A673 (cell line): ENCODE data around the gene GPNMB. TPM values are rescaled to one million over a fixed set of nuclear protein-coding genes. Genes with fewer than 3 reads are reported as not detected.

Experiments used
- BruUV-seq: library from RNA; stranded (reverse); fragments of 400-500 nt; replicated peaks from 2 replicates; lab custom pipeline; 2021; lab: Mats Ljungman, UMichigan
- CTCF ChIA-PET: fragments of 300-600 bp; sonication (Branson Sonifier 250); formaldehyde crosslinking; loops from one replicate; lab custom pipeline; 2022; ENCODE audit warnings: antibody characterized with exemption; lab: Charles Lee
- POLR2A ChIA-PET: fragments of 300-600 bp; sonication (Branson Sonifier 250); formaldehyde crosslinking; loops from one replicate; lab custom pipeline; 2022; ENCODE audit warnings: antibody characterized with exemption; ENCODE audit not compliant: low non-redundant PET; lab: Charles Lee
- DNase-seq: peaks from one replicate; pipeline ENCODE4 v3.0.0-alpha.2; 2015; ENCODE audit warnings: low spot score
- H3K27ac ChIP-seq: fragments of 200-600 bp; sonication (generic); 2 replicates; pipeline ENCODE4 v1.5.1; 2016; ENCODE audit warnings: mixed run types, low read depth, mild to moderate bottlenecking, mixed read lengths, antibody characterized with exemption, low read length; ENCODE audit not compliant: poor library complexity, severe bottlenecking
- H3K27me3 ChIP-seq: fragments of 200-600 bp; sonication (generic); replicated peaks from 2 replicates; pipeline ENCODE4 v1.6.1; 2017; ENCODE audit warnings: mixed run types, low read depth, mild to moderate bottlenecking, mixed read lengths, antibody characterized with exemption, low read length; ENCODE audit not compliant: insufficient read depth, poor library complexity
- H3K36me3 ChIP-seq: fragments of 200-600 bp; sonication (generic); 2 replicates; pipeline ENCODE4 v1.6.1; 2016; ENCODE audit warnings: mixed run types, mild to moderate bottlenecking, mixed read lengths, antibody characterized with exemption, low read length; ENCODE audit not compliant: insufficient read depth, poor library complexity, severe bottlenecking
- H3K4me1 ChIP-seq: fragments of 200-600 bp; sonication (generic); 2 replicates; pipeline ENCODE4 v1.6.1; 2017; ENCODE audit warnings: mixed run types, mild to moderate bottlenecking, mixed read lengths, antibody characterized with exemption, low read length; ENCODE audit not compliant: insufficient read depth, poor library complexity, severe bottlenecking
- H3K4me3 ChIP-seq: fragments of 200-600 bp; sonication (generic); 2 replicates; pipeline ENCODE4 v1.5.1; 2016; ENCODE audit warnings: low read depth, mixed run types, mild to moderate bottlenecking, mixed read lengths, low read length; ENCODE audit not compliant: poor library complexity, severe bottlenecking
- H3K9me3 ChIP-seq: fragments of 200-600 bp; sonication (generic); 2 replicates; pipeline ENCODE4 v1.6.1; 2016; ENCODE audit warnings: mixed run types, low read depth, mild to moderate bottlenecking, mixed read lengths, antibody characterized with exemption, low read length; ENCODE audit not compliant: poor library complexity, severe bottlenecking
- CTCF ChIP-seq: fragments of 300-800, 200-600 bp; sonication (generic); conservative IDR thresholded peaks from 2 replicates; pipeline ENCODE4 v1.5.1; 2017; ENCODE audit warnings: low read depth, mild to moderate bottlenecking, antibody characterized with exemption, low read length, moderate library complexity, mixed read lengths
- EZH2 ChIP-seq: fragments of 200-600 bp; sonication (generic); IDR thresholded peaks from 2 replicates; pipeline ENCODE4 v1.6.1; 2017; ENCODE audit warnings: borderline replicate concordance, low read depth, mild to moderate bottlenecking, mixed read lengths, antibody characterized with exemption, low read length; ENCODE audit not compliant: poor library complexity, severe bottlenecking
- intact Hi-C: fragments of 100-400 bp; cut with micrococcal nuclease; formaldehyde crosslinking; loops from one replicate; pipeline ENCODE4 v1.10.0; 2022; ENCODE audit not compliant: unreplicated experiment
- total RNA-seq: library from RNA; stranded (reverse); gene quantifications from 2 replicates; pipeline ENCODE4 v1.2.3, GENCODE V29; 2021

GPNMB gene
- total RNA-seq, 1 experiment from 2014 or later = 2.1 TPM

- Histone ChIP-seq H3K9me3 (no peaks in the 10 kb centered on the region), H3K27me3 (no peaks in the 10 kb centered on the region), H3K4me3 (no peak overlapping the region), H3K4me1 (no peaks in the 10 kb centered on the region), H3K27ac (no peak overlapping the region), H3K36me3 (no peaks in the 10 kb centered on the region)
- no peak for DNase-seq
- intact Hi-C loops = no loop called here
- ChIA-PET CTCF (interaction anchor here (0.7 kb wide), 1 partner anchor 671 kb away, joined by 4 read pairs; no protein-coding TSS in a partner anchor), POLR2A (no interaction called here)
- no peak for TF ChIP-seq CTCF
- no peak for TF ChIP-seq EZH2
- no TSS peak for BruUV-seq
These were observed 13.6 kb upstream of the GPNMB start for GRCh38 chr7:23232966-23233365.

GRCh38 chr7:23234569-23235296 lies 11.8 kb upstream of the GPNMB start:
- no peak for TF ChIP-seq EZH2
- TF ChIP-seq CTCF = no peak
- H3K9me3 ChIP-seq = no peaks in the 10 kb centered on the region
- H3K27me3 ChIP-seq = no peaks in the 10 kb centered on the region
- H3K4me1 ChIP-seq = no peaks in the 10 kb centered on the region
- intact Hi-C loops = no loop called here
- H3K36me3 ChIP-seq = no peaks in the 10 kb centered on the region
- BruUV-seq = no TSS peak
- H3K27ac ChIP-seq = no peak overlapping the region
- CTCF ChIA-PET = no interaction called here
- H3K4me3 ChIP-seq = no peak overlapping the region
- POLR2A ChIA-PET = no interaction called here
- no peak for DNase-seq

GRCh38 chr7:23235813-23236221 lies 10.8 kb upstream of the GPNMB start:
- CTCF ChIA-PET = no interaction called here
- DNase-seq = no peak
- no peaks in the 10 kb centered on the region for H3K36me3 ChIP-seq
- no peaks in the 10 kb centered on the region for H3K27me3 ChIP-seq
- intact Hi-C loops = no loop called here
- TF ChIP-seq CTCF (no peak), EZH2 (no peak)
- no peak overlapping the region for H3K4me3 ChIP-seq
- no TSS peak for BruUV-seq
- H3K4me1 ChIP-seq = no peaks in the 10 kb centered on the region
- POLR2A ChIA-PET = no interaction called here
- no peaks in the 10 kb centered on the region for H3K9me3 ChIP-seq
- no peak overlapping the region for H3K27ac ChIP-seq
